GM19035 (cell line): ENCODE measurements around the gene ZNF594.
"Not testable (repeated sequence)": the region's sequence is repeated elsewhere in the genome, so short reads cannot be mapped to it uniquely, and the experiment has no call there.

Experiments
- ATAC-seq: cut with Tn5 transposase; IDR thresholded peaks from one replicate; pipeline ENCODE4 v1.9.1; 2021; ENCODE audit not compliant: unreplicated experiment

ZNF594 gene

GRCh38 chr17:5191541-5192417, at the start of gene ZNF594:
TSS of gene ZNF594 (minus strand) at chr17:5191868. CDS start at chr17:5184256, 7,612 bp downstream.
- peak; percentile 97 for ATAC-seq

GRCh38 chr17:5239769-5240168, 48.1 kb upstream of the ZNF594 start:
- not testable (repeated sequence) for ATAC-seq

GRCh38 chr17:5238333-5238732, 46.7 kb upstream of the ZNF594 start:
- ATAC-seq = no peak

- peak; percentile 40 for ATAC-seq
Observed at GRCh38 chr17:5237541-5238016, 45.9 kb upstream of the ZNF594 start.

GRCh38 chr17:5236938-5237540, 45.4 kb upstream of the ZNF594 start:
- ATAC-seq = no peak

GRCh38 chr17:5234645-5235576, 43.2 kb upstream of the ZNF594 start, which contains the start of gene SCIMP:
TSS of gene SCIMP (minus strand) at chr17:5234860. CDS start at chr17:5234755, 105 bp downstream.
- ATAC-seq = peak; percentile 48

GRCh38 chr17:5233492-5233891, 41.8 kb upstream of the ZNF594 start:
- not testable (repeated sequence) for ATAC-seq

GRCh38 chr17:5226940-5227878, 35.5 kb upstream of the ZNF594 start:
- no peak for ATAC-seq

GRCh38 chr17:5225668-5226457, 34.2 kb upstream of the ZNF594 start:
- peak; percentile 33 for ATAC-seq

GRCh38 chr17:5221912-5222311, 30.2 kb upstream of the ZNF594 start:
- ATAC-seq = not testable (repeated sequence)

GRCh38 chr17:5220074-5220473, 28.4 kb upstream of the ZNF594 start:
- ATAC-seq = no peak

GRCh38 chr17:5219536-5219935, 27.9 kb upstream of the ZNF594 start:
- ATAC-seq = no peak

- ATAC-seq = not testable (repeated sequence)
Observed at GRCh38 chr17:5217562-5217961, 25.9 kb upstream of the ZNF594 start.

GRCh38 chr17:5211458-5211857, 19.8 kb upstream of the ZNF594 start:
- no peak for ATAC-seq

- no peak for ATAC-seq
Observed at GRCh38 chr17:5210614-5211252, 19.1 kb upstream of the ZNF594 start.

GRCh38 chr17:5210091-5210490, 18.4 kb upstream of the ZNF594 start:
- ATAC-seq = no peak

- no peak for ATAC-seq
Observed at GRCh38 chr17:5209396-5209795, 17.7 kb upstream of the ZNF594 start.

GRCh38 chr17:5203908-5204294, 12.2 kb upstream of the ZNF594 start:
- no peak for ATAC-seq
